ENCODE results near the gene PARS2. TPM values are rescaled to one million over a fixed set of nuclear protein-coding genes. Genes with fewer than 3 reads are reported as not detected.
A peak's percentile ranks its signal among the peaks of the same experiment; 100 is the strongest.

Gene PARS2
- total RNA-seq, 4 donors from 2014 or later = 3.3 to 11.4 (median 5.4) TPM

GRCh38 chr1:54763816-54764132 lies 549 bp downstream of the PARS2 start:
- Histone ChIP-seq H3K36me3 (peaks cover 0 to 6% (median 0%) of the 10 kb centered on the region in 3 donors), H3K4me3 (peak overlapping the region; percentile 59 to 78 (median 68)), H3K9me3 (no peaks in the 10 kb centered on the region), H3K27ac (peak overlapping the region in 3 of 4 donors; percentile 62 to 80 (median 75)), H3K4me1 (peaks cover 0 to 21% (median 6%) of the 10 kb centered on the region in 4 donors), H3K27me3 (no peaks in the 10 kb centered on the region)
- TF ChIP-seq CTCF (IDR thresholded peaks at IDR 0.05) = no peak
- WGBS, 2 donors = 1 to 2% methylated on average over 11 of the region's 11 CpGs
- no peak for DNase-seq (ENCODE audit: low spot score in 2 of 2)

GRCh38 chr1:54758678-54759348 lies 5.5 kb downstream of the PARS2 start:
- no peak overlapping the region for H3K4me3 ChIP-seq
- no peaks in the 10 kb centered on the region for H3K9me3 ChIP-seq
- WGBS, 2 donors = 94 to 98% methylated on average over 9 to 20 of the region's 20 CpGs
- TF ChIP-seq CTCF (IDR thresholded peaks at IDR 0.05) (no peak), EP300 (IDR thresholded peaks at IDR 0.05) (no peak), POLR2A (IDR thresholded peaks at IDR 0.05) (no peak)
- DNase-seq (ENCODE audit: low spot score in 2 of 2) = no peak
- H3K27ac ChIP-seq = no peak overlapping the region
- peaks cover 0 to 15% (median 5%) of the 10 kb centered on the region in 4 donors for H3K4me1 ChIP-seq
- H3K27me3 ChIP-seq = no peaks in the 10 kb centered on the region
- peaks cover 0 to 55% (median 0%) of the 10 kb centered on the region in 3 donors for H3K36me3 ChIP-seq

GRCh38 chr1:54757833-54758232 lies 6.5 kb downstream of the PARS2 start:
- Histone ChIP-seq H3K9me3 (no peaks in the 10 kb centered on the region), H3K4me1 (peaks cover 0 to 6% (median 0%) of the 10 kb centered on the region in 4 donors), H3K27ac (no peak overlapping the region), H3K27me3 (no peaks in the 10 kb centered on the region), H3K36me3 (peaks cover 0 to 58% (median 0%) of the 10 kb centered on the region in 3 donors), H3K4me3 (no peak overlapping the region)
- WGBS, 2 donors = 97 to 98% methylated on average over 7 to 8 of the region's 9 CpGs
- TF ChIP-seq CTCF (IDR thresholded peaks at IDR 0.05) = no peak
- no peak for TF ChIP-seq EP300 (IDR thresholded peaks at IDR 0.05)
- TF ChIP-seq POLR2A (IDR thresholded peaks at IDR 0.05) = no peak
- no peak for DNase-seq (ENCODE audit: low spot score in 2 of 2)

- Histone ChIP-seq H3K4me3 (no peak overlapping the region), H3K27ac (no peak overlapping the region), H3K4me1 (no peaks in the 10 kb centered on the region), H3K9me3 (no peaks in the 10 kb centered on the region), H3K36me3 (peaks cover 0 to 58% (median 0%) of the 10 kb centered on the region in 3 donors), H3K27me3 (no peaks in the 10 kb centered on the region)
- WGBS, 2 donors = 83 to 87% methylated on average over 17 to 22 of the region's 25 CpGs
- TF ChIP-seq CTCF (IDR thresholded peaks at IDR 0.05) (no peak), EP300 (IDR thresholded peaks at IDR 0.05) (no peak), POLR2A (IDR thresholded peaks at IDR 0.05) (no peak)
- no peak for DNase-seq (ENCODE audit: low spot score in 2 of 2)
Observed at GRCh38 chr1:54754486-54755285, 9.6 kb downstream of the PARS2 start.

- 88 to 89% methylated on average over 14 to 22 of the region's 22 CpGs for WGBS, 2 donors
- Histone ChIP-seq H3K27me3 (no peaks in the 10 kb centered on the region), H3K4me1 (no peaks in the 10 kb centered on the region), H3K36me3 (peaks cover 0 to 55% (median 0%) of the 10 kb centered on the region in 3 donors), H3K9me3 (no peaks in the 10 kb centered on the region), H3K27ac (no peak overlapping the region), H3K4me3 (no peak overlapping the region)
- no peak for TF ChIP-seq CTCF (IDR thresholded peaks at IDR 0.05)
- TF ChIP-seq POLR2A (IDR thresholded peaks at IDR 0.05) = no peak
- no peak for TF ChIP-seq EP300 (IDR thresholded peaks at IDR 0.05)
- no peak for DNase-seq (ENCODE audit: low spot score in 2 of 2)
Observed at GRCh38 chr1:54754045-54754444, 10.3 kb downstream of the PARS2 start.

All from tibial nerve (tissue), 4 donors.